Progenitor cell of endocrine pancreas (in vitro differentiated cells): Measurements from ENCODE around the gene OR10H4. TPM values are rescaled to one million over a fixed set of nuclear protein-coding genes. Genes with fewer than 3 reads are reported as not detected.
"Not testable (repeated sequence)": the region's sequence is repeated elsewhere in the genome, so short reads cannot be mapped to it uniquely, and the experiment has no call there.

Experiments
- DNase-seq: peaks from one replicate; pipeline ENCODE4 v3.0.0; 2021; ENCODE audit warnings: low spot score; ENCODE audit not compliant: unreplicated experiment
- H3K27ac Mint-ChIP-seq: 2 replicates; pipeline ENCODE4 v1.8.0; 2021; ENCODE audit warnings: mild to moderate bottlenecking, moderate library complexity, mixed read lengths
- H3K27me3 Mint-ChIP-seq: 2 replicates; pipeline ENCODE4 v1.8.0; 2021; ENCODE audit warnings: mixed read lengths
- H3K36me3 Mint-ChIP-seq: 2 replicates; pipeline ENCODE4 v1.8.0; 2022; ENCODE audit warnings: mixed read lengths; ENCODE audit not compliant: insufficient read depth
- H3K4me1 Mint-ChIP-seq: 2 replicates; pipeline ENCODE4 v1.8.0; 2021; ENCODE audit warnings: low read depth, mixed read lengths
- H3K4me3 Mint-ChIP-seq: 2 replicates; pipeline ENCODE4 v1.8.0; 2021; ENCODE audit warnings: low read depth, mild to moderate bottlenecking, moderate library complexity, mixed read lengths
- H3K9me3 Mint-ChIP-seq: 2 replicates; pipeline ENCODE4 v1.8.0; 2021; ENCODE audit warnings: low read depth, mixed read lengths
- total RNA-seq: library from RNA; stranded (reverse); gene quantifications from 2 replicates; pipeline ENCODE4 v1.2.1, GENCODE V29; 2021
- TF ChIP-seq, protein P1 (sequence below): fragments of 200-600 bp; sonication (generic); IDR thresholded peaks from one replicate; pipeline ENCODE4 v1.5.0; 2021; ENCODE audit warnings: antibody characterized with exemption, mild to moderate bottlenecking; ENCODE audit not compliant: unreplicated experiment

Gene OR10H4
- total RNA-seq, 1 donor from 2014 or later = not detected

DNA sequence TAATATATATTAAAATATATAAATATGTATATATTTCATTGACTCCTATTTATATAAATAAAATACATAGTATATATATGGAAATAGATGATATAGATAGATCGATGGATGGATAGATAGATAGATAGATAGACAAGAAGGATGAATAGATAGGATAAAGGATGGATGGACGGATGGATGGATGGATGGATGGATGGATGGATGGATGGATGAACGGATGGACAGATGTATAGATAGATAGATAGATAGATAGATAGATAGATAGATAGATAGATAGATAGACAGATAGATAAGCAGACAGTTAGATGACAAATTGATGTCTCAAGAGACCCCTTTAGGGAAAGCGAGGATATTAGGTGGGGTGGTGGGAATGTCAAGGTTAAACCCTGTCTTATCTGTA is 29.6 kb upstream of the OR10H4 start:
- peaks cover 69% of the 10 kb centered on the region for H3K9me3 Mint-ChIP-seq
- H3K36me3 Mint-ChIP-seq = peaks cover 1% of the 10 kb centered on the region

DNA sequence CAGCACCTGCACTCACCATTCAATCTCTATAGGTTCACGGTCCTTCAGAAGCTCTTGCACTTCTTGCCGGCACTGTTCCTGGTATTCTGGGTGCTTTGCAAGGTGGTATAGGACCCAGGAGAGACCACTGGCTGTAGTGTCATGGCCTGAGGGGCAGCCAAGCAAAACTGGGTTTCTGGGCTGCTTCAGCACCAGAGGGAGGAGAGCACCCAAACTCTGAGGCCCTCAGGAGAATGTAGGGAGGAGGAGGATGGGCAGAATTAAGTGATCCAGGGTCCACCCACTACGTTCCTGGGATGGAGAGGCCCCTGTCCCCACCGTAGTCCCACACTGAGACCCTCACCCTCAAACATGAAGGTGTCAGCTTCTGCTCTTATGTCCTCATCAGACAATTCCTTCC is 26.8 kb upstream of the OR10H4 start:
- Mint-ChIP-seq H3K27me3 (no peaks in the 10 kb centered on the region), H3K4me3 (no peak overlapping the region)
- TF ChIP-seq, protein P1, sequence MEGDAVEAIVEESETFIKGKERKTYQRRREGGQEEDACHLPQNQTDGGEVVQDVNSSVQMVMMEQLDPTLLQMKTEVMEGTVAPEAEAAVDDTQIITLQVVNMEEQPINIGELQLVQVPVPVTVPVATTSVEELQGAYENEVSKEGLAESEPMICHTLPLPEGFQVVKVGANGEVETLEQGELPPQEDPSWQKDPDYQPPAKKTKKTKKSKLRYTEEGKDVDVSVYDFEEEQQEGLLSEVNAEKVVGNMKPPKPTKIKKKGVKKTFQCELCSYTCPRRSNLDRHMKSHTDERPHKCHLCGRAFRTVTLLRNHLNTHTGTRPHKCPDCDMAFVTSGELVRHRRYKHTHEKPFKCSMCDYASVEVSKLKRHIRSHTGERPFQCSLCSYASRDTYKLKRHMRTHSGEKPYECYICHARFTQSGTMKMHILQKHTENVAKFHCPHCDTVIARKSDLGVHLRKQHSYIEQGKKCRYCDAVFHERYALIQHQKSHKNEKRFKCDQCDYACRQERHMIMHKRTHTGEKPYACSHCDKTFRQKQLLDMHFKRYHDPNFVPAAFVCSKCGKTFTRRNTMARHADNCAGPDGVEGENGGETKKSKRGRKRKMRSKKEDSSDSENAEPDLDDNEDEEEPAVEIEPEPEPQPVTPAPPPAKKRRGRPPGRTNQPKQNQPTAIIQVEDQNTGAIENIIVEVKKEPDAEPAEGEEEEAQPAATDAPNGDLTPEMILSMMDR = no peak

More for the DNA sequence above, 29.6 kb upstream of the OR10H4 start:
- Mint-ChIP-seq H3K4me3 (no peak overlapping the region), H3K4me1 (no peaks in the 10 kb centered on the region), H3K27me3 (no peaks in the 10 kb centered on the region), H3K27ac (no peak overlapping the region)
- DNase-seq = no peak
- TF ChIP-seq, protein P1 = no peak

DNA sequence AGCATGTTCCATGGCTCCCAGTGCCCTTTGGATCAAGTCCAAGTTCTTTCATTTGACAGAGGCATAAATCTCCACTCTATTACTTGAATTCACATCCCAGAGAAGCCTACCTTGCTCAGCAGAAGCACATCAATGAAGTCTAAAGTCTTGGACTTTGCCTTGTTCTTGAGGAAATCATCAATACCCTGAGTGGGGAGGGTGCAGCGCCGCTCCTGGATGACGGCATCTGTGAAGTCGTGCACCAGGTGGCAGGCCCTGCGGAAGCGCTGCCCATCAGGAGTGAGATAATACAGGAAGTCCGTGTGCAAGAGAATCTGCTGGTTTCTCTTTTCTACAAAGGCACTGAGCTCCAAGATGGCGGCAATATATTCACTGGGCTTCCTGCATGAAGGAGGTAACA is 25.1 kb upstream of the OR10H4 start:
- Mint-ChIP-seq H3K36me3 (peaks cover 8% of the 10 kb centered on the region), H3K27me3 (no peaks in the 10 kb centered on the region), H3K4me3 (no peak overlapping the region), H3K4me1 (no peaks in the 10 kb centered on the region), H3K9me3 (peaks cover 74% of the 10 kb centered on the region), H3K27ac (no peak overlapping the region)
- TF ChIP-seq, protein P1 = no peak
- no peak for DNase-seq

More for the DNA sequence above, 26.8 kb upstream of the OR10H4 start:
- peaks cover 6% of the 10 kb centered on the region for H3K36me3 Mint-ChIP-seq
- H3K4me1 Mint-ChIP-seq = no peaks in the 10 kb centered on the region
- H3K9me3 Mint-ChIP-seq = peaks cover 72% of the 10 kb centered on the region
- DNase-seq = no peak
- H3K27ac Mint-ChIP-seq = no peak overlapping the region

DNA sequence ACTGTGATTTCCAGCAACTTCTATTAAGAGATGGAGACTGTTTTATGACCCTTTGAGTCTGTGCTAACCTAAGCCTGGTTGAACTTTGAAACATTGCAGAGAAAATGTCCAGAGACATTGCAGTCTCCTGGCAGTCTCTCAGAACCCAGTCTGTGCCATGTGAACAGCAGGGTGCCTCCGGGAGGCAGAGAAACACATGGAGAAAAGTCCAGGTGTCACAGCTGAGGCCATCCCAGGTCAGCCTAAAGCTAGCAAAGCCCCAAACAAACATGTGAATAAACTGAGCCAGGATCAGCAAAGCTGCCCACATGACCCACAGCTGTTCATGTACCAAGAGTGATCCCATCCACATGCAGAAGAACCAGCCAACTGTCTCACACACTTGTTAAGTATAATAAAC is 22.3 kb upstream of the OR10H4 start:
- H3K4me1 Mint-ChIP-seq = no peaks in the 10 kb centered on the region
- no peak for DNase-seq
- no peak overlapping the region for H3K27ac Mint-ChIP-seq
- TF ChIP-seq, protein P1 = no peak
- H3K9me3 Mint-ChIP-seq = peaks cover 73% of the 10 kb centered on the region
- no peak overlapping the region for H3K4me3 Mint-ChIP-seq
- no peaks in the 10 kb centered on the region for H3K27me3 Mint-ChIP-seq
- H3K36me3 Mint-ChIP-seq = peaks cover 10% of the 10 kb centered on the region

DNA sequence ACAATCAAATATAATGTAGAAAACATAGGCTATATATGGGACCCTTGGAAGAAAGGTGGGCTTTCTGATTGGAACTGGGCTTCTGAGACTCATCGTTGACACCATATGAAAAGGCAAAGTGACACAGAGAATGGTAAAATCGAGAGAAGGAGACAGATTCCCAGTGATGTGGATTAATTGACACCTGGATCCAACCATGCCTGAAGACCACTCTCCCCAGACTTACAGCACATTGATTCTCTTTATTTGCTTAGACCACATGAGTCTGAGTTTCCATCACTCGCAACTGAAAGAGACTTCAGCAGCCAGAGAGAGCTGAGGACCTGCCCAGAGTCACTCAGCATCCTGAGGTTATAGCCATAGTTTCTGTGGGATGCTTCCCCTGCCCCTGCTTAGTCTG is 20.5 kb upstream of the OR10H4 start:
- Mint-ChIP-seq H3K36me3 (peaks cover 10% of the 10 kb centered on the region), H3K4me3 (no peak overlapping the region), H3K4me1 (no peaks in the 10 kb centered on the region), H3K9me3 (peaks cover 59% of the 10 kb centered on the region), H3K27me3 (no peaks in the 10 kb centered on the region), H3K27ac (no peak overlapping the region)
- DNase-seq = no peak
- TF ChIP-seq, protein P1 = no peak

DNA sequence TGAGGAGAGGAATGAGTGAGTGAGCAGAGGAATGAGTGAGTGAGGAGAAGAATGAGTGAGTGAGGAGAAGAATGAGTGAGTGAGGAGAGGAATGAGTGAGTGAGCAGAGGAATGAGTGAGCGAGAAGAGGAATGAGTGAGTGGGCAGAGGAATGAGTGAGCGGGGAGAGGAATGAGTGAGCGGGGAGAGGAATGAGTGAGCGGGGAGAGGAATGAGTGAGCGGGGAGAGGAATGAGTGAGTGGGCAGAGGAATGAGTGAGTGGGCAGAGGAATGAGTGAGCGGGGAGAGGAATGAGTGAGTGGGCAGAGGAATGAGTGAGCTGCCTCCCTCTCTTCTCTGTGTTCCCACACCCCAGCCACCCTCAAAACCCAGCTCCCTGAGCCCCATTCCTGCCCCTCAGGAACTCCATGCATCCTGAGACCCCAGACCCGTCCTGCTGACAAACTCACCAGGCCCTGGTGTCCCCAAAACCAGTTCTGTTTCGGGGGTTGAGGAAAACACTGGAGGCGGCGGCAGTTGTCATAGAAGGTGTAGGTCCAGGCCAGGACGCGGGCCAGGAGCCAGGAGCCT is 15.0 kb upstream of the OR10H4 start:
- not testable (repeated sequence) for H3K36me3 Mint-ChIP-seq, H3K4me1 Mint-ChIP-seq, H3K27me3 Mint-ChIP-seq, H3K4me3 Mint-ChIP-seq, DNase-seq, H3K27ac Mint-ChIP-seq
- peaks cover 36% of the 10 kb centered on the region for H3K9me3 Mint-ChIP-seq
